Activated effector memory CD4-positive, alpha-beta T cell treated with anti-CD3 and anti-CD28 coated beads, Interleukin-2, amount 50 U/mL, for 16 hours (primary cell): ENCODE data around the gene SSPN.
"Not testable (repeated sequence)": the region's sequence is repeated elsewhere in the genome, so short reads cannot be mapped to it uniquely, and the experiment has no call there.

Source experiments
- DNase-seq: peaks from one replicate; pipeline ENCODE4 v3.0.0-alpha.2; 2020

Gene SSPN

DNA sequence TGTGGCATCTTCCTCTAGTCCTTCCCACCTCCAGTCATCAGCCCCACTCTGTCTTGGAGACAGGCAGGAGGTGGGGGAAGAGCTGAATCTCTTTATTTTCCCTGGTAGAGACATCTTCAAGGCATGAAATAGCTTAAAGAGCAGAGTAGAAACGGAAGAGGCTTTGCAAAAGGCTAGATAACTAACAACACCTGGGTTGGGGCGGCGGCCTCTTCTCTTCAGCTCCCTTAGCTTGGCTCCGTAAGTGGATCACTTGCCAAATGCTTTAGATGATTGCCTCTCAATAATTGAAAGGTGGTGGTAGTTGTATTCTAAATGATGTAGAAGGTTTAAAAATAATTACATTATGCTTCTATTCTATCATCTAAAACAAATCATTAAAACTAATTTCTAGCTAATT is 36.1 kb downstream of the SSPN start:
- no peak for DNase-seq

DNA sequence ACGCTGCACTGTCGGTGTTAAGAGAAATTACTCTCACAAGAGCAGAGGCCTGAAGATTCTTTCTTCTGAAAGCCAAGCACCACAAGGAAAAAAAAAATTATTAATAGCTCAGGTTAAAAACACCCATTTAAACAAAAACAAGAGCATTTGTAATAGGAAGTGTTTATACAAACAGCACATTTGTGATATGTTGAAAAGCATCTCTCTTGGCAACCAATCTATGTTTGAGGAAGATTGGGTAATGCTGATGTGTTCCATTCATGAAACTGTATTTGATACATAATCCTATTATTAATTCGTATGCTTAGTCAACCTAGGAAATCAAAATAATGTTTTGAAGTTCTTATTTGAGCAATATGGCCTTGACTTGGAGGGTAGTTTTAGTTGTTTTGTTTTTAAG is 36.5 kb downstream of the SSPN start:
- no peak for DNase-seq

DNA sequence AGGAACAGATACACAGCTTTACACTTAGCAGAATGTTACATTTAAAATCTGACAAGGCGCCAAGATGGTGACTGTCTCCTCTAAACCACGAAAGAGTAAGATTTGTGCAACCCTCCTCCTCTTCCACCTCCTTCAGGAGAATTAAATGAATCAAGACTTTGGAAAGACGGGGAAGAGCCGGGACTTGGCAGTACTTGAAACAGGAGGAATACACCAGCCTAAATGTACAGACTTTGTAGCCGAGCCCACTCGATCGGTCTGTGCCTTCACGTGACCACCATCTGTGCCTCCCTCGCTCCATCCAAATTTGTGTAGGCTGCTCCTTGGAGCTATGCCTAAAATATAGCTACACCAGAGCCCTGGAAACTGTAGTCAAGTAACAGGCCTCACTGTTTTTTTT is 38.3 kb downstream of the SSPN start:
- DNase-seq = no peak

DNA sequence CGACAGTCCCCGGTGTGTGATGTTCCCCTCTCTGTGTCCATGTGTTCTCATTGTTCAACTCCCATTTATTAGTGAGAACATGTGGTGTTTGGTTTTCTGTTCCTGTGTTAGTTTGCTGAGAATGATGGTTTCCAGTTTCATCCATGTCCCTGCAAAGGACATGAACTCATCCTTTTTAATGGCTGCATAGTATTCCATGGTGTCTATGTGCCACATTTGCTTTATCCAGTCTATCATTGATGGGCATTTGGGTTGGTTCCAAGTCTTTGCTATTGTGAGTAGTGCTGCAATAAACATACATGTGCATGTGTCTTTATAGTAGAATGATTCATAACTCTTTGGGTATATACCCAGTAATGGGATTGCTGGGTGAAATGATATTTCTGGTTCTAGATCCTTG is 40.1 kb downstream of the SSPN start:
- DNase-seq = not testable (repeated sequence)

DNA sequence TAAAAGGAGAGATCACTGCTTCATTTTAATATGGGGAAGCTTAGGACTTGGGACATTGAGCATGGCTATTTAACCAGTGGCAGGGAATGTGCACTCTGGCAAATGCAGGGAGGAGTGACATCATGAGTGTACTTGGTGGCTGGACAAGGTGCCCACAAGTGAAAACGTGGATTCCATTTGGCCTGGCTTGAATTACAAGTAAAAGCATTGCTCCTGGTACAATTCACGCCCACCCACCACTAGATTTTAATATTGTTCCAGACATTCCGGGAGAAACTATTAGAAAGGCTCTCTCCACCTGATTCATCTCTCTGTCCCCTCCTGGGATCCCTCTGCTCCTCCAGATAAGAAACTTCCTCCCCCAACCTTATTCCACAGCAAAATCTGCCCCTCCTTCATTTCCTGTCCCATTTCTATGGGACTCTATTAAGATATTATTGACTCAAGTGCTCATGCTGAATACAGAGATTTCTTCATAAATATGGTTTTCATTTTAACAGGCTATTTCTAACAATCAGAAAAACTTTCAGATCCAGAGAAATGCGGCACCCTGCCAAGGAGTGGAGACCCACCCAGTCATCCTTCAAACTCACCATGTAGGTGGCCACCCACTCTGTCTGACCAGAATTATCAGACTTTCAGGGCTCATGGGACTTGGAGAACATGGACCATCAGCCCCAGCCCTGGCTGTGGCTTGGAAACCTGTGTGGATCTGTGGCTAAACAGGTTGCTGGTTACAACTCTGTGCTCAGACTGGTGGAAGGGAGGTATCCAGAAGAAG is 43.2 kb downstream of the SSPN start:
- no peak for DNase-seq

DNA sequence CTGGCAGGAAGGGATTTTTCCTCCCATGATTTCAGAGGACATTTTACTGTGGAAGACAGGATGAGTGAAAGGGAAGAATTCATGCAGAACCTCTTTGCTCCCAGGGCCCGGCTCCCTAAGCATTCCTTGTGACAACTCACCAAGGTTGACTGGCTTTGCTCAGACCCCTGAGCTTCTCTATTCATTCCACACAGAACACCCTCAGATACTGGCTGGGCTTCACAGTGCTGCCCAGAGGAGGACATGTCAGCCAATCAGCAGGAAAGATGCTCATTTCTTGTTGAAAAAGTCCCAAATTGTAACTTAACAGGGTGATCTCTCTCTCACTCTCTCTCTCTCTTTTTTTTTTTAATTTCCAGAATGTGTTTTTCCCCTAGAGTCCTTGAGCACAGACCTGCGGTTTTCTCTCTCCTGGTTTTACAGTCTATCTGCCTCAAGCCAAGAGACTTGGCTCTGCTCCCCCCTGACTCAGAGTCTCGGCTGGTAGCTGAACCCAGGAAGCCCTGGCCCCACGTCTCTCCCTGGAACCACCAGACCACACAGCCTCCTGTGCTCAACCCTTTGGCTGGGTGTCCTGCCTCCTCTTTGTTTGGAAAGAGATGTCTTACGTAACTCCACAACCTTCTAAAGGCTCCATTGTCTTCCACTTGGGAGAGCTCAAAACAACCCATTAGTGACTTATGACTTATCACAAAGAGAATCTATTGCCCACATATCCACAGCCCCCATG is 43.9 kb downstream of the SSPN start:
- no peak for DNase-seq

DNA sequence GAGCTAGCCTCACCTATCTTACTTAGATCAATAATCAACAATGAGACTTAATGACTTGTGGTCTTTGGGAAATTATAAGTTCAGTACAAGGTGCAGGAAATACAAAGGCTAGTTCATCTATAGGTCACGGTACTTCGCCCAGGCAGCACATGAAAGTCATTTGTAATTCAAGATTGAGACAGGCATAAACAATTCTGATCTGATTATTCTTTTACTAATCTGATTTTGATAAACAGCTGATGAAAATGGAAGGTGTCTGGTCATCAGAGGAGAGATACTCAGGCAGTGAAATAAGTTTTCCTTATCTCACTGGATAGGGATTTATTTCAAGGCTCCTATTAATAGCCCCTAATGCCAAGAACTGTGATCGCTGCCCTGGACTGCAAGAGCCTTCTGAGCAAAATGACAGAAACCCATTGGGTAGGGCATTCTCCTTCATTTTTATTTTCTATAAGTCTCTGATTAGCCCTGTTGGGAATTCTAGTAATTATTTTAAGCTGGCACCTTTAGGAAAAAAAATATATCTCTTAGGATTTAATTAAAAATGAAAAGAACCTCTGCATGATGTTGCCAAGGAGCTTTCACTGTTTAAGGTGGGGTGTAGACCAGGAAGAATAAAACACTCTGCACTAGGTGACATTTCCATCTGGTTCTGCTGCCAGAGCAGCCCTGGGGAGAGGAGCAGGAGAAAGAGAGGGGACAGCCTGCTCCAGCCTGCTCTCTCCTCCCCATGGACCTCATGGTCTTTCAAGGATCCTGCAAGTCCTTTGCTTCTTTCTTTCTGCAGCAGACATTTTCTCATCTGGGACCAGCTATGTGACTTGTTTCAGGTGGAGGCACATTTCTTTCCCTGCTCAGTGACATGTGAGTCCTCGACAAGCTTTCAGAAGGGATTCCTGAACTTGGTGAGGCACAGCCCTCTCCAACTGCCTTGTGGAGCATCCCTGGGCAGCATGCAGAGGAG is 44.8 kb downstream of the SSPN start:
- DNase-seq = no peak

DNA sequence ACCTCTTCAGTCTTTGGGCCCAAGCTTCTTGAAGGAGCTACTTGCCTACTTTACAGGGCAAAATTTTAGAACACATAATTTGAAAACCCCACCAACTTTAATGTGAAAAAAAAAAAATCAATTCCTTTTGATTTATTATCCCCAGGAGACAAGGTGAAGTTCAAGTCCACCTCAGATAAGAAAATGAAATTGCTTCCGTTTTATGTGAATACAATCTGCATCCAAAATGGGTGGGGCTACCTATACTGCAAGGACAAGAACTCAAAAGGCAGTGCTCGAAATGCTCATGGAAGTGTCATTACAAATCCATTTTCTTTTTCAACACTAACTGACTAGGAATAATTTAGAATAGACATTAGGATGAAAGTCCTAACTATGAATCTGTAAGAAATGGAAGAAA is 45.7 kb downstream of the SSPN start:
- no peak for DNase-seq

DNA sequence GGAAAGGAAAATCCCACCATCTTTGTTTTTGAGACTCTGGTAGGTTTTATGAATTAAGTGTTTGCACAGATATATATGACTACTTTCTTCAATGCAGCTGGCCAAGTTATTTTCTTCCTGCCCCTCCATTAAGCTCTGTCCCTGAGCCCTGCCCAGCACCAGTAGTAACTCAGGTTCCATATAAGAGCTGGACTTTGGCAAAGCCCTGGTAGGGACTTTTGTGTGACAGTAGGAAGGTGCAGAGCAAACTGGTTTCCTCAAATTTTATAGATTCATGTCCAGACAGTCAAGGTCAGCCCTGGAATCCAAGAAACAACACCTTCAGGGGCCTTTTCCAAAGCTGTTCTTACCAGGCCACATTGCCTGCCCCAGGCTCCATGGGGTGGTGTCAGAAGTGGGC is 47.3 kb downstream of the SSPN start:
- no peak for DNase-seq

DNA sequence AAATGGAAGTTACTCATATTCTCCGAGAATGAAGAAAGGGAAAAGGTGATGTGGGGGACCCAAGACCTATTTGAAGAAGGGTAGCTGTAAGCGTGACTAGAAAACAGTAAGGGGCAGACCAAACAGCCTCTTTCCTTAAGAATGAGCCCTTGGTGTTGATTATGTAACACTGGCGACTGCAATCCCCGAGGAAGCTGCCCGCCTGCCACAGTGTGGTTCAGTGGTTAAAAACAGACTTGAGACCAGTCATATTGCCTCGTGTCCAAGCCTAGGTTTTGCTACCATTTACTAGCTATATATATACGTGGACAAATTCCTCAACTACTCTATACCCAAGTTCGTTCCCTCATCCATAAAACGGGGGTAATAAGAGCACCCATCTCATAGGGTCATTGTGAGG is 49.1 kb downstream of the SSPN start:
- DNase-seq = no peak

DNA sequence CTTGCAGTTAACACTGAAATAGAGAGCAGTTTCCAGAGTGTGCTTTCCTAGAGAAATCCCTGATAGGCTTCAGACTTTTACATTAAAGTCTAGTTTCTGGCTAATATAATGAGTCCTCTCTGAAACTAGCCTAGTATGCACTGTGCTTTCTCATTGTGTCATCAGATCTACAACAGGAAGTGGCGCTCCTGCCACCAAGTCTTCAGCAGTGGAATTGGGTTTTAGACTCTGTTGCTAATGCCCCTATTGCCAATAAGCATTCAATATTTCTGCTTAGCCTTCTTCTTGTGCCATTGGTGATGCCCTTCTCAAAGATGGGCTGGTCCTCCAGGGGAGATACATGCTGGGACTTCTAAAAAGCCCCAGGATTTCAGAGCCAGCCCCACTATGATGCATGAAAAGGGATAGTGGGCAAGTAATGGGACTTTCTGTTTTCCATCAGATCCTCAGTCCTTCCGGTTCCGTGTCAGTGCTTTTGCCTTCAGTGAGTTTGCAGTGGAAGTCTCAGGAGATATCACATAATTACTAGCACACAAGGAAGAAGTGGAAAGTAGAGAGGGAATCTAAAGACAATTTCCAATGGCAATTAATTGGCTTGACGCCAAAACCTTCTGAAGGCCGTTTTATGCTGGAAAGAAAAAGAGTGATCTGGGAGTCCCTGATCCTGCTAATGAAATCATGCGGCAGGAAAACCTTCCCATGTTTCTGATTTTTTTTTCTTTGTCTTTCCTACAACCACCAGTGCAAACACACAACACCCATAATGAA is 50.0 kb downstream of the SSPN start:
- DNase-seq = no peak

DNA sequence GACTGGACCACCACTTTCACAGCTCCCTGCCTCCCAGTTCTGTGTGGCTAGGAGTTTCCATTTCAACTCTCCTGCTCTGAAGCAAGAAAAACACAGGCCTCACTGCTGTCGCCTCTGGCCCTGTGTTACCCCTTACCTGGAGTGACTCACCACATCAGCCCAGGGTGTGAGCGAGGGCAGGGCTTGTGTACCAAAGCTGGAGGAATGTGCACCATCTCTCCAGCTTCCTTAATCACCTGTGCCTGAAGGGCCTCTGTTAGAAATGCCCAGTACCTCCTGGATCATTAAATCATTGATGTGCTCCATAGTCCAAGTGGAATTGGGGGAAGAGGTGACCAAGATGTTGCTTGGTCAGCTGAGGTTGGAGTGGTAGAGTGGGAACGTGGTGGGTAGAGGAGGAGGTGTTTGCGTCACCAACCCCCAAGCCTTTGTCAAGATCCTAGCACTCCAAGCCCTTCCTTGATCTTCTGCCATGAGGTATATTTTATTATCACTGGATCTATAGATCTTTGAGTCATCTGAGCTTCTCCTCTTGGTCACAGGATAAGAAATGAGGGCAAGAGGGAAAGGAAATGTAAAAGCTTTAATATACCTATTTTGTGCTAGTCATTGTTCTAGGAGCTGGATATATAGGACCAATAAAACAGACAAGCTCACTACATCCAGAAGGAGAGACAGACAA is 51.3 kb downstream of the SSPN start:
- no peak for DNase-seq

DNA sequence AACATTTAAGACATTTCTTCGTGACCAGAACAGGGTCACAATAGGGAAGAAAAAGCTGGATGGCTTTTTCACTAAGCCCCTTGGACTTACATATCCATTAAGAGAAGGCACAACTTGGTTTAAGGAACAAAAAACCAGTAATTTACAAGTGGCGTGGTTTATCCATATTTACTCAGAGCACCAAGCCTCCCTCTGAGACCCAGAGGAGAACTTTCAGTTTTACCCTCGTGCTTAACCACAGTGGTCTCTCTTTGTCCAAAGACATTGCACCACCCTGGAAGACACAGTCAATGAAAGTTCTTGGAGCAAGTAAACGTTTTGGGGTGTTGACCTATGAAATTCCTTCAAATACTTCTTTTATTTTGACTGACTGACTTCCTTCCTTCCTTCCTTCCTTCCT is 52.5 kb downstream of the SSPN start:
- no peak for DNase-seq

DNA sequence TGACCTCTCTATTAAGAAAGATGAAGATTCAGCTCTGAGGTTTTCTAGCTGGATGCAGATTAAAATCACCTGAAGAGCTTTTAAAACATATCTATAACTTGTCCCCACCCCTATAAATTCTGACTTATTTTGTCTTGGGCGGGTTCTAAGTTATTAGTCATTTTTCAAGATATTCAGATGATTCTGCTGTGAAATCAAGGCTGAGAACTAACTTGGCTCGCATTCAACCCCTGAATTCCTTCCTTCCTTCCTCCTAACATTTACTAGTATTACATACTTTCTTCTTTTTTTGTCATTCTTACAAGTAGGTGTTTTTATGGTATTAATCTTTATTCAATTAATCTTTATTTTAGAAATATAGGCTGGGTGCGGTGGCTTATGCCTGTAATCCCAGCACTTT is 55.4 kb downstream of the SSPN start:
- no peak for DNase-seq

DNA sequence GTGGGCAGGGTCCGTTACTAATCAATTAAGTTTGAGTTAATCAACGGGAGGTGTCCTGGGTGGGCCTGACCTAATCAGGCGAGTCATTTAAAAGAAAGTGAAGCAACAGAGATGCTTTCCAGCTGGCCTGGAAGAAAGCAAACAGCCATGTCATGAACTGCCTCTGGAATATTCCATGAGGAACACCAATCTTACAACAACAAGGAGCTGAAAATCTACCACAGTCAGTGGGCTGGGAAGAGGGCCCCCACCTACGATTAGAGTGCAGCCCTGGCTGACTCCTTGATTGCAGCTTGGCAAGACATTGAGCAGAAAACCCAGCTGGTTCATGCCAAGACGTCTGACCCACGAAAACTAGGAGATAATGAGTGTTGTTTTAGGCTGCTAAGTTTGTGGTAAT is 56.2 kb downstream of the SSPN start:
- DNase-seq = no peak

DNA sequence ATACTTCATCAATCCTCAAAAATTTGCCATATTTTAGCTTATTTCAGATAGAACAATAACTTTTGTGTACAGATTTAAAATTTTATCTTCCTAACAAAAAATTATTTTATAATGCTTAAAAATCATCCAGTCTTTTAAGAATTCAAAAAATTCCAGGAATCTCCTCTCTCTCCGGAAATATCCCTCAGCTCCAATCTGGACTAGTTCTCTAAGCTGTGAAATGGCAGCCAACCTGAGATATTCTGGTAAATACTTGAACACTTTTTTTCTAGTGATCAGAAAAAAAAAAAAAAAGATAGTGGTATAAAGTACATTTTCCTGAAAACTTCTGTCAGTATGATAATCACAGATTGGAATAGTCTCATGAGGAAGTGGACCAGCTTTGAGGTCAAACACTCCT is 57.6 kb downstream of the SSPN start:
- no peak for DNase-seq

DNA sequence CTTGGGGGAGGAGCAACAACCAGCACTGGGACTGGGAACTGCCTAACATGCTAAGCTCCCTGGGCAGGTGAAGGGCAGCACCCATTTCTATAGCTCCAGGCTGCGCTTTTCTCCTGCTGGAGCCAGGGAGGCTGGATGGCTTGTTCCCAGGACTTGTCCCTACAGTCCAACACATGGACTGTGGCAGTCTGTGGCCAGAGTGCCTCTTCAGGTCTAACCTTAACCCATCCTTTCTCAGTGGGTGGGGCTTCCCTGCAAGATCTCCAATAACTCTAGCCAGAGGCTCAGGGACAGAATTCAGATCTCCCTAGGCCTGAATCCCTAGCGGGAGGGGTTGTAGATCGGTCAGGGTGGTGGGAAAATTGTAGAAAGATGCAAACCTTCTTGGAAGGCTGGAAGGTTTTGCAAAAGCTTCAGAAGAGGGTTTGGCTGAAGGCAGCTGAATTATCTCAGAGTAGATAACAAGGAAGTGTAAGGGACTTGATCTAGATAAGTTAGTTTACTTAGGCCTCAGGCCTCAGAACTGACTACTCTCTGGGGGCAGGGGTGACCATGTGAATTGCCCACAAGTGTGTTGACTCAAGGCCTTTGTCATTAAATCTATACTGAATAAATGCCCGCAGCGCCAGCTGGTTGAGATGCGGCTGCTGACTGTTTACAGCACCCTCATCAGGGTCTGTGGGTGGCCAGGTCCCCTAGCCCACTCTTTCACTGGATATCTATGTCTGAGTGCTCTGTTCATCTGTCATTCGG is 60.7 kb downstream of the SSPN start:
- no peak for DNase-seq

DNA sequence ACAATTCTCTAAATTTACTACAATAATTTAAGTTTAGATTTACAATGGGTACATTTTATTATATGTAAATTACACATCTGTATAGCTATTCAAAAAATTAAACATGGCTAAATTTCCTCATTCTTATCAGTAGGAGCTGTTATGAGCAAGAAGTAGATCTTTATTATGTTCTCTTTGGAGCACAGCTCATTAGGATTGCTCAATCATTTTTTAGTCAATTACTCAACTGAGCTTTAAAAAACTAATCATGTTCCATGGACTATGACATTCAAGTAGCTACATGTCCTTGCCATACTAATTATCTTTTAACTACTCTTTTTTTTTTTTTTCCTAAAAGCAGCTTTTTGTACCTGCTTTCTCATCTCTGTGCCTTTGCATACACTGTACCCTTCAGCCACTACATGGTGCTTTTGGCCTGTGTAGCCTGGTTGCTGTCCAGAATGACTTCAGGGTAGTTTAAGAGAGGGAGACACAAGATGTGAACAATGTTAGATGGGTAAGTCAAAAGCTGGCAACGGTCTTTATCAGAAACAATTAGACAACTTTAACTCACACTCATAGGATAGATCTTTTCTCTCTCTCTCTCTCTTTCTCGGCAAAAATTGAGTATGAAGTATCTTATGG is 69.0 kb downstream of the SSPN start:
- no peak for DNase-seq

DNA sequence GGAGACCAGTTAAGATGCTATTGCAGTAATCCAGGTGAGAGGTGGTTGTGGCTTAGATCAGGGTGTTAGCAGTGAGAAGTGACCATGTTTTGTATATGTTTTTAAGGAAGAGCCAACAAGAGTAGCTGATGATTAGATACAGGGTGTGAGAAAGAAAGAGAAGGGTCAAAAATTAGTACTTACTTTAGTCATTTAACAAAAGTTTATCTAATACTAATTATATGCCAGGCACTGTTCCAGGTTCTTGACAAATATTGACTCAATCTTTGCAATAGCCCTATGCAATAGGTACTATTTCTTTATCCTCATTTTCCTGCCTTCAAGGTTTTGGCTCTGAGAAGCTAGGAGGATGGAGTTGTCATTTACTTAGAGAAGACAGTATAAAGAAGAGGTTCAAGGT is 70.2 kb downstream of the SSPN start:
- no peak for DNase-seq

DNA sequence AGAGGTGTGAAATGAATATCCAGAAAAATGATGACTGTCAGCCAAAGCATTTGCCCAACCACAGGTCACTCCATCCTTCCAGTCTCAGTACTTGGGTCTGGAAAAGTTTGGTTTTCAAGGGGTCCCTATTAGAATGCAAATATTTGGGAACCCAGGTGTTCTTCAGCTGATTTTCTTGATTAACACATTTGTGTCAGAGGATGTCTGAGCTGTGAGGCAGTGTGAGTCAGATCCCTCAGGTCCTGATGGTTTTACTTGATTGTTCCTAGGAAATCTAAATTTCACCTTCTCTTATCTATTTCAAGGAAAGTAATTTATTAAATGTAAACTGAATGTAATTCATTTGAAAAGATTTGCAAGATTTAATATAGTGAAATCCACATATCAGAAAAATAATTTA is 71.5 kb downstream of the SSPN start:
- no peak for DNase-seq
